Osteoblast (primary cell): Measurements from ENCODE around the gene ZFYVE19. TPM values are rescaled to one million over a fixed set of nuclear protein-coding genes. Genes with fewer than 3 reads are reported as not detected.

ENCODE experiments used
- DNase-seq: peaks from one replicate; pipeline ENCODE4 v3.0.0; 2011; ENCODE audit warnings: low spot score, mixed read lengths; ENCODE audit not compliant: insufficient read length; ENCODE audit errors: missing footprints
- H2AFZ ChIP-seq: 2 replicates; pipeline ENCODE4 v1.6.0; 2011; ENCODE audit warnings: mild to moderate bottlenecking, low read length
- H3K27ac ChIP-seq: 2 replicates; pipeline ENCODE4 v1.5.1; 2011; ENCODE audit warnings: mild to moderate bottlenecking, low read depth, low read length, moderate library complexity
- H3K27me3 ChIP-seq: 2 replicates; pipeline ENCODE4 v1.6.0; 2012; ENCODE audit warnings: mild to moderate bottlenecking, control low read depth, inconsistent platforms, low read length, moderate library complexity; ENCODE audit not compliant: insufficient read depth
- H3K36me3 ChIP-seq: 2 replicates; pipeline ENCODE4 v1.5.1; 2011; ENCODE audit warnings: mild to moderate bottlenecking, low read length, control low read depth, moderate library complexity; ENCODE audit not compliant: insufficient read depth
- H3K4me1 ChIP-seq: 2 replicates; pipeline ENCODE4 v1.5.1; 2011; ENCODE audit warnings: mild to moderate bottlenecking, low read length, control low read depth, moderate library complexity; ENCODE audit not compliant: insufficient read depth
- H3K4me2 ChIP-seq: 2 replicates; pipeline ENCODE4 v1.6.0; 2011; ENCODE audit warnings: mild to moderate bottlenecking, low read length; ENCODE audit not compliant: insufficient read depth
- H3K4me3 ChIP-seq: fragments of 200-600 bp; sonication (generic); 3 replicates; pipeline ENCODE4 v1.5.1; 2012; ENCODE audit warnings: mild to moderate bottlenecking, low read length, inconsistent platforms; ENCODE audit not compliant: insufficient read depth
- H3K79me2 ChIP-seq: 2 replicates; pipeline ENCODE4 v1.6.0; 2012; ENCODE audit warnings: mild to moderate bottlenecking, low read length, control low read depth, inconsistent platforms; ENCODE audit not compliant: insufficient read depth
- H3K9me3 ChIP-seq: 2 replicates; pipeline ENCODE4 v1.5.1; 2011; ENCODE audit warnings: low read depth, low read length, control low read depth
- H4K20me1 ChIP-seq: 2 replicates; pipeline ENCODE4 v1.6.0; 2012; ENCODE audit warnings: mild to moderate bottlenecking, low read length, control low read depth; ENCODE audit not compliant: insufficient read depth
- total RNA-seq: library from RNA; depleted of rRNA; stranded (reverse); fragments of >200 nt; gene quantifications from 2 replicates; pipeline ENCODE4 v1.2.3, GENCODE V29; 2012
- TF ChIP-seq, protein P1 (sequence below): IDR thresholded peaks from 2 replicates; pipeline ENCODE4 v1.5.1; 2011; ENCODE audit warnings: mild to moderate bottlenecking, low read depth, low read length, moderate library complexity; ENCODE audit errors: extremely low read depth

ZFYVE19 gene
- total RNA-seq, 1 donor = 17.4 TPM

- no peaks in the 10 kb centered on the region for H3K36me3 ChIP-seq
- no peak overlapping the region for H3K4me2 ChIP-seq
- no peaks in the 10 kb centered on the region for H3K9me3 ChIP-seq
- no peak overlapping the region for H3K4me3 ChIP-seq
- no peaks in the 10 kb centered on the region for H3K4me1 ChIP-seq
- H3K79me2 ChIP-seq = no peaks in the 10 kb centered on the region
- H3K27ac ChIP-seq = no peak overlapping the region
- H4K20me1 ChIP-seq = no peaks in the 10 kb centered on the region
- no peaks in the 10 kb centered on the region for H3K27me3 ChIP-seq
- no peak overlapping the region for H2AFZ ChIP-seq
- TF ChIP-seq, protein P1, sequence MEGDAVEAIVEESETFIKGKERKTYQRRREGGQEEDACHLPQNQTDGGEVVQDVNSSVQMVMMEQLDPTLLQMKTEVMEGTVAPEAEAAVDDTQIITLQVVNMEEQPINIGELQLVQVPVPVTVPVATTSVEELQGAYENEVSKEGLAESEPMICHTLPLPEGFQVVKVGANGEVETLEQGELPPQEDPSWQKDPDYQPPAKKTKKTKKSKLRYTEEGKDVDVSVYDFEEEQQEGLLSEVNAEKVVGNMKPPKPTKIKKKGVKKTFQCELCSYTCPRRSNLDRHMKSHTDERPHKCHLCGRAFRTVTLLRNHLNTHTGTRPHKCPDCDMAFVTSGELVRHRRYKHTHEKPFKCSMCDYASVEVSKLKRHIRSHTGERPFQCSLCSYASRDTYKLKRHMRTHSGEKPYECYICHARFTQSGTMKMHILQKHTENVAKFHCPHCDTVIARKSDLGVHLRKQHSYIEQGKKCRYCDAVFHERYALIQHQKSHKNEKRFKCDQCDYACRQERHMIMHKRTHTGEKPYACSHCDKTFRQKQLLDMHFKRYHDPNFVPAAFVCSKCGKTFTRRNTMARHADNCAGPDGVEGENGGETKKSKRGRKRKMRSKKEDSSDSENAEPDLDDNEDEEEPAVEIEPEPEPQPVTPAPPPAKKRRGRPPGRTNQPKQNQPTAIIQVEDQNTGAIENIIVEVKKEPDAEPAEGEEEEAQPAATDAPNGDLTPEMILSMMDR = no peak
- peak; percentile 38 for DNase-seq
Observed at GRCh38 chr15:40854161-40854560, 47.3 kb downstream of the ZFYVE19 start.

DNA sequence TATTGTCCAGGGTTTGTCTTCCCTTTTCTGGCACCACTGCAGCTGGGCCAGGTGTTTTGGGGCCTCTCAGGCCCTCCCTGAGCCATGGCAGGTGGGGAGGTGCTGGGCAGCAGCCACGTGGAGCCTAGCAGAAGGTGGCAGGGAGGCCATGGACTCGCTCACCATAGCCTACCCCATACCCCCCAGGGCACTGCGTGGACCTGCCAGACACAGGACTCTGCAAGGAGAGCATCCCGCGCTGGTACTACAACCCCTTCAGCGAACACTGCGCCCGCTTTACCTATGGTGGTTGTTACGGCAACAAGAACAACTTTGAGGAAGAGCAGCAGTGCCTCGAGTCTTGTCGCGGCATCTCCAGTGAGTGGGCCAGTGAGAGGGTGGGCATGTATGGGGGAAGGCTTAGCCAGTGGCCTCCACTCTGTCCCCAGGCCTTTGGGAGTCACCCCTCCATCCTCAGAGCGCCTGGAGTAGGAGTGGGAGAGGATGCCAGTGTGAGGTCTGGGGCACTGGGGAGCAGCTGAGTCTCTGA is 48.9 kb downstream of the ZFYVE19 start:
- H3K27ac ChIP-seq = no peak overlapping the region
- no peaks in the 10 kb centered on the region for H3K4me1 ChIP-seq
- peak; percentile 21 for DNase-seq
- H4K20me1 ChIP-seq = no peaks in the 10 kb centered on the region
- H3K79me2 ChIP-seq = no peaks in the 10 kb centered on the region
- H3K4me3 ChIP-seq = no peak overlapping the region
- no peaks in the 10 kb centered on the region for H3K36me3 ChIP-seq
- no peak overlapping the region for H2AFZ ChIP-seq
- H3K27me3 ChIP-seq = no peaks in the 10 kb centered on the region
- no peak overlapping the region for H3K4me2 ChIP-seq
- TF ChIP-seq, protein P1 = no peak
- no peaks in the 10 kb centered on the region for H3K9me3 ChIP-seq

DNA sequence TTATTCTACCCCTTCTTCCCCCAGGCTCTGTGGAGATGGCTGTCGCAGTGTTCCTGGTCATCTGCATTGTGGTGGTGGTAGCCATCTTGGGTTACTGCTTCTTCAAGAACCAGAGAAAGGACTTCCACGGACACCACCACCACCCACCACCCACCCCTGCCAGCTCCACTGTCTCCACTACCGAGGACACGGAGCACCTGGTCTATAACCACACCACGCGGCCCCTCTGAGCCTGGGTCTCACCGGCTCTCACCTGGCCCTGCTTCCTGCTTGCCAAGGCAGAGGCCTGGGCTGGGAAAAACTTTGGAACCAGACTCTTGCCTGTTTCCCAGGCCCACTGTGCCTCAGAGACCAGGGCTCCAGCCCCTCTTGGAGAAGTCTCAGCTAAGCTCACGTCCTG is 49.9 kb downstream of the ZFYVE19 start:
- H3K27ac ChIP-seq = no peak overlapping the region
- H3K27me3 ChIP-seq = no peaks in the 10 kb centered on the region
- H2AFZ ChIP-seq = no peak overlapping the region
- peak; percentile 64 for DNase-seq
- H3K4me1 ChIP-seq = no peaks in the 10 kb centered on the region
- no peaks in the 10 kb centered on the region for H3K79me2 ChIP-seq
- no peaks in the 10 kb centered on the region for H4K20me1 ChIP-seq
- H3K4me2 ChIP-seq = no peak overlapping the region
- no peaks in the 10 kb centered on the region for H3K36me3 ChIP-seq
- TF ChIP-seq, protein P1 = no peak
- no peaks in the 10 kb centered on the region for H3K9me3 ChIP-seq
- no peak overlapping the region for H3K4me3 ChIP-seq

DNA sequence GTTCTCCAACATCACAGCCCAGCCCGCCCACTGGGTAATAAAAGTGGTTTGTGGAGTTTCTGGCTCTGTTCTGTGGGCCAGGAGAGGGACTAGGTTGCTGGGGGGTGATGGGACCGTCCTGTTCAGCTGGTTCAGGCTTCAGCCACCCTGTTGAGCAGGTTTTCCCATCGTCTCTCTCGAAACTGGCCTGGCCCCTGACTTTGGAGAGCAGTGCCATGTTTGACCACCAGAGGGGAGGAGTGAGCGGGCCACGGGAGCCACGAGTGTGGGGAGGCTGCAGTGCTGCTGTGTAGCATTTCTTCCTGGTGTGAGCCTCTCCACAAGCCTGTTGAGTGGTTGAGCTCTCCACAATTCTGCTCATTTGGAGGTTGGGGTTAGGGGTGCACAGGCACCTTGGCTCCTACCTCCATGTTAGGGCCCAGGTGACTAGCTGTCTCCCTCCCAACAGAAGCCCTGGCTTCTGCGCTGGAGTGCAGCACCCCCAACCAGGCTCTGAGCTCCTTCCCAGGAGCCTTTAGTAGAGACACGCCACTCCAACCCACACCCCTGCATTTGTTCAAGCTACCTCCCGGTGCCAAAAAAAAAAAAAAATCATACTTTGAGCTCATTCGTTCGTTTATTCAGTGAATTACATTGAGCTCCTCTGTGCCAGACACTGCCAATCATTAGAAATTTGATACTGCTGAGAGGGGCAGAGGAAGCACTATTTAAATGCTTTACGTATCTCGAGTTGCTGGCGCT is 50.9 kb downstream of the ZFYVE19 start:
- Histone ChIP-seq H3K9me3 (no peaks in the 10 kb centered on the region), H4K20me1 (no peaks in the 10 kb centered on the region), H3K4me2 (no peak overlapping the region), H3K79me2 (no peaks in the 10 kb centered on the region), H2AFZ (peak overlapping the region; percentile 80), H3K27me3 (peaks cover under 1% of the 10 kb centered on the region), H3K36me3 (no peaks in the 10 kb centered on the region), H3K4me1 (no peaks in the 10 kb centered on the region), H3K4me3 (no peak overlapping the region), H3K27ac (no peak overlapping the region)
- TF ChIP-seq, protein P1 = peak; percentile 94
- DNase-seq = peak; percentile 98
